ENCODE data around the gene VRK2. TPM values are rescaled to one million over a fixed set of nuclear protein-coding genes. Genes with fewer than 3 reads are reported as not detected.

VRK2 gene
- total and polyA plus RNA-seq, 12 donors = 8.4 to 31.0 (median 26.5) TPM

DNA sequence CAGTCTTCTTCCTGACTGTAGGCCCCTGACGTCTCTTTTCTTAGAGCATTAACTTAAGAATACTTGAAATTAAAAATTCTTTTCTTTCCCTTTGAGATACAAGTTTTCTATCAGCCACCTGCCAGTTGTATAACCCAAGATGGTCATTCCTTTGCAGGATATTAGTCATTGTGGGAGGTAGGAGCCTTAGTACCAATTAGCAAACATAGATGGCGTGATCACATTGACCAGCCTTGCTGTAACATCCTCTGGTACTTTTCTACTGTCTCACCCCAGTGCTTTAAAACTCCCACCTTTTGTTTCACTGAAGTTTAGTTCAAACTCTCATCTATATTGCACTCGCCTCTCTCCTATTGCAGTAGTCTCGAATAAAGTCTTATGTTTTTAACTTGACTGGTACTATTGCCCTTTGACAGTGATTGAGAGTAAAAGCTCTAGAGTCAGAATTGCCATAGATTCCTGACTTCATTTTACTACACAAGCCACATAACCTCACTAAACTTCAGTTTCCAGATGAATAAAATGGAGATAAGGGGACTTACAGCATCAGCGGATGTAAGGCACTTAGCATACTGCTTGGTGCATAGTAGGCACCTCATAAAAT, 74.1 kb downstream of the VRK2 start:
- Histone ChIP-seq H3K4me1 (no peaks in the 10 kb centered on the region), H3K9me3 (peaks cover 0 to 7% (median 0%) of the 10 kb centered on the region in 11 donors), H3K27ac (no peak overlapping the region), H3K27me3 (no peaks in the 10 kb centered on the region), H3K36me3 (peaks cover 0 to 32% (median 0%) of the 10 kb centered on the region in 9 donors), H3K4me3 (no peak overlapping the region)
- DNase-seq (no peak), ATAC-seq (no peak)
- TF ChIP-seq, protein P1, sequence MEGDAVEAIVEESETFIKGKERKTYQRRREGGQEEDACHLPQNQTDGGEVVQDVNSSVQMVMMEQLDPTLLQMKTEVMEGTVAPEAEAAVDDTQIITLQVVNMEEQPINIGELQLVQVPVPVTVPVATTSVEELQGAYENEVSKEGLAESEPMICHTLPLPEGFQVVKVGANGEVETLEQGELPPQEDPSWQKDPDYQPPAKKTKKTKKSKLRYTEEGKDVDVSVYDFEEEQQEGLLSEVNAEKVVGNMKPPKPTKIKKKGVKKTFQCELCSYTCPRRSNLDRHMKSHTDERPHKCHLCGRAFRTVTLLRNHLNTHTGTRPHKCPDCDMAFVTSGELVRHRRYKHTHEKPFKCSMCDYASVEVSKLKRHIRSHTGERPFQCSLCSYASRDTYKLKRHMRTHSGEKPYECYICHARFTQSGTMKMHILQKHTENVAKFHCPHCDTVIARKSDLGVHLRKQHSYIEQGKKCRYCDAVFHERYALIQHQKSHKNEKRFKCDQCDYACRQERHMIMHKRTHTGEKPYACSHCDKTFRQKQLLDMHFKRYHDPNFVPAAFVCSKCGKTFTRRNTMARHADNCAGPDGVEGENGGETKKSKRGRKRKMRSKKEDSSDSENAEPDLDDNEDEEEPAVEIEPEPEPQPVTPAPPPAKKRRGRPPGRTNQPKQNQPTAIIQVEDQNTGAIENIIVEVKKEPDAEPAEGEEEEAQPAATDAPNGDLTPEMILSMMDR (IDR thresholded peaks at IDR 0.05) = no peak
- 95 to 98% methylated on average over 5 of the region's 5 CpGs for WGBS, 2 donors
- intact Hi-C loops (cut with DNase I) = no loop called here

DNA sequence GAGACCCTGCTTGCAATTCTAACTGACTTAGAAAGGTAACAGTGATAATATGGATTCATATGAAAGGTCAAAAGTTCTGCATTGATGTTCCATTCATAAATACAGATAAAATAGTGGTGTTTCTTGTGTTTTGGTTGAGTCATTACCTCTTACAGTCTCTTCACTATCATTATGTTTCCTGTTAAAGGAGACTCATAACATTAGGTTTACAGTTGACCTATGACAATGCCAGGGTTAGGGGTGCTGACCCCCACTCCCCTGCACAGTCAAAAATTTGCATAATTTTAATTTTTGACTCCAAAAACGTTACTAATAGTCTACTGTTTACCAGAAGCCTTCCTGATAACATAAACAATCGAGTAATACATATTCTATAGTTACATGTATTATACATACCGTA, 75.4 kb downstream of the VRK2 start:
- Histone ChIP-seq H3K27ac (no peak overlapping the region), H3K4me1 (no peaks in the 10 kb centered on the region), H3K4me3 (no peak overlapping the region), H3K36me3 (peaks cover 0 to 32% (median 0%) of the 10 kb centered on the region in 9 donors), H3K27me3 (no peaks in the 10 kb centered on the region), H3K9me3 (peaks cover 0 to 7% (median 0%) of the 10 kb centered on the region in 11 donors)
- TF ChIP-seq, protein P1 (IDR thresholded peaks at IDR 0.05) = no peak
- 86 to 91% methylated on average over 3 of the region's 3 CpGs for WGBS, 2 donors
- intact Hi-C loops (cut with DNase I) = no loop called here
- ATAC-seq = no peak
- DNase-seq = no peak

DNA sequence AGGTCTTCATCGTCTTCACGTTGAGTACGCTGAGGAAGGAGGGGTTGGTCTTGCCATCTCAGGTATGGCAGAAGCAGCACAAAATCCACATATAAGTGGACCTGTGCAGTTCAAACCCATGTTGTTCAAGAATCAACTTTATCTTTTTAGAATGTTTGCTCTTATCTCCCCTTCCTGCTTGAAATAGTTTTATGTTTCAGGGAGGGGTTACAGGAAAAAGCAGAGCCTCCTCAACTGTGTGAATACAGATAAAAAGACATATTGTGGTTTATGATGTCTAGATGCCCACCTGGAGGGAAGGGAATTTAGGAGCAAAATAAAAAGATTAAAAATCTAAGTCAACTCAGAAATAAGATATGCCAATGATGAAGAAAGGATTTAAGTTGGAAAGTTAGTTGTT, 75.9 kb downstream of the VRK2 start:
- H3K4me3 ChIP-seq = no peak overlapping the region
- peaks cover 0 to 32% (median 0%) of the 10 kb centered on the region in 9 donors for H3K36me3 ChIP-seq
- no peaks in the 10 kb centered on the region for H3K4me1 ChIP-seq
- 95 to 98% methylated on average over 3 of the region's 3 CpGs for WGBS, 2 donors
- DNase-seq (no peak), ATAC-seq (no peak)
- no peak overlapping the region for H3K27ac ChIP-seq
- intact Hi-C loops (cut with DNase I) = no loop called here
- H3K9me3 ChIP-seq = peaks cover 0 to 7% (median 0%) of the 10 kb centered on the region in 11 donors
- no peaks in the 10 kb centered on the region for H3K27me3 ChIP-seq
- TF ChIP-seq, protein P1 (IDR thresholded peaks at IDR 0.05) = no peak

DNA sequence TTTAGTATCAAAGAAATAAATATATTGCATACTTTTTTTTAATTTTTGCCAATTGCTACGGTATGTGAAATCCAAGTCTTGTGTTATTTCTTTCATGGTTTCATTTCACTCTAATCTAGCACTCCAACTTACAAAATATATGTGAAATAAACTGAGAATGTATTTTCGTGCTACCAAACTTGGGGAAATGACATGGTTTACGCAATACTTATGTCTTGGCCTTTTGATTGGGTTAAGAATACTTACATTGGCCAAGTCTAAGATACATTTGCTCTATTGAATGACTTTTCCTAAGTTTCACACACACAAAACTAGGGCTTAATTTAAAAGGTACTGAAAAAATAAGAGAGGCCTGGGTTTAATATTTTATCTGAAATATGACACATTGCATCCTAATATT, 80.5 kb downstream of the VRK2 start:
- intact Hi-C loops (cut with DNase I) = no loop called here
- peaks cover 0 to 25% (median 0%) of the 10 kb centered on the region in 9 donors for H3K4me1 ChIP-seq
- no peaks in the 10 kb centered on the region for H3K27me3 ChIP-seq
- H3K27ac ChIP-seq = no peak overlapping the region
- ATAC-seq (no peak), DNase-seq (no peak)
- TF ChIP-seq, protein P1 (IDR thresholded peaks at IDR 0.05) = no peak
- H3K4me3 ChIP-seq = no peak overlapping the region
- 95 to 96% methylated on average over 3 of the region's 3 CpGs for WGBS, 2 donors
- H3K36me3 ChIP-seq = peaks cover 0 to 28% (median 0%) of the 10 kb centered on the region in 9 donors
- H3K9me3 ChIP-seq = no peaks in the 10 kb centered on the region

All from heart right ventricle (tissue), 16 donors.